Right cardiac atrium (tissue), 5 donors: Measurements from ENCODE around the gene MRPL12. TPM values are rescaled to one million over a fixed set of nuclear protein-coding genes. Genes with fewer than 3 reads are reported as not detected.
A peak's percentile ranks its signal among the peaks of the same experiment; 100 is the strongest.

ENCODE experiments used
- ATAC-seq, 2 donors: fragments of 200-7000 bp; cut with Tn5 transposase; one replicate each; pipeline versions ENCODE4 v1.8.0 to v1.9.1; 2020; ENCODE audit warnings: moderate library complexity in 2 of 2, mild to moderate bottlenecking in 1 of 2
- DNase-seq, 3 donors: peaks; one replicate each; pipeline ENCODE4 v3.0.0-alpha.2; 2020
- H3K27ac ChIP-seq: one replicate; pipeline ENCODE4 v1.5.1; 2013; ENCODE audit warnings: mild to moderate bottlenecking, low read length, control low read depth, moderate library complexity
- H3K27me3 ChIP-seq: one replicate; pipeline ENCODE4 v1.6.1; 2013; ENCODE audit not compliant: control insufficient read depth, insufficient read depth
- H3K4me1 ChIP-seq: one replicate; pipeline ENCODE4 v1.6.1; 2013; ENCODE audit warnings: low read length; ENCODE audit not compliant: control insufficient read depth, insufficient read depth
- H3K4me3 ChIP-seq: one replicate; pipeline ENCODE4 v1.5.1; 2013; ENCODE audit warnings: low read length, control low read depth
- H3K9me3 ChIP-seq: one replicate; pipeline ENCODE4 v1.6.1; 2013; ENCODE audit warnings: low read length; ENCODE audit not compliant: control insufficient read depth
- WGBS: extraction: QIAGEN DNeasy Blood & Tissue Kit; methylation state at CpG from one replicate; pipeline ENCODE4 v1.1.7; 2013; 5-methylcytosine and 5-hydroxymethylcytosine counted together
- intact Hi-C, 4 donors: fragments of 100-400 bp; cut with DNase I; formaldehyde crosslinking; loops; one replicate each; pipeline versions ENCODE4 v1.11.0 to v1.14.0; 2022 to 2023
- polyA plus RNA-seq: library from polyadenylated mRNA; stranded (reverse); fragments of 200-250 nt; gene quantifications from one replicate; pipeline ENCODE4 v1.2.3, GENCODE V29; 2013
- total RNA-seq, 4 donors: library from RNA; stranded (reverse); fragmentation: NEBNext Ultra II Directional; extraction: Animal tissue kit (Norgen Biotek cat#: 25700); gene quantifications; one replicate each; pipeline ENCODE4 v1.2.1, GENCODE V29; 2021
- donor health status: healthy with polysubstance abuse.
- donor health status: DM: no; HTN: yes; CAD: no.
- donor health status: DM: no; HTN: no; CAD: no.
- donor health status: DM: no; HTN: yes; CAD: no; lungs with severe emphysema.
- donor health status: DM: yes; HTN: yes; CAD: no.

The MRPL12 gene
- total and polyA plus RNA-seq, 5 donors: 83.3 to 310 (median 122) TPM

DNA sequence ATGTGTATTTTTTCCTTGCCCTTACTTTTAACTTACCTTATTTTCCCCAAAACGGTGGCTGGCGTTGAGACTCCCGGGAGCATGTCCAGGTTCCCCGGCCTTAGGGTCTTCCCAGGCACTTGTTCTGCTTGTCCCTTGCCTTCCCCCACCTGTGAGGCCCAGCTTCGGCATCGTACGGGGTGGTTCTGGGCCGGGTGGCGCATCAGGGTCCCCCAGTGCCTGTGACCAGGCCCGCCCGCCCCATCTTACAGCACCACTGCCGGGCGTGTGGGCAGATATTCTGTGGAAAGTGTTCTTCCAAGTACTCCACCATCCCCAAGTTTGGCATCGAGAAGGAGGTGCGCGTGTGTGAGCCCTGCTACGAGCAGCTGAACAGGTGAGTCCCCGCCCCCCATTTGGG lies 12.0 kb upstream of the MRPL12 start:
- H3K4me1 ChIP-seq: no peaks in the 10 kb centered on the region
- 92% methylated on average over 18 of the region's 18 CpGs for WGBS
- no peak overlapping the region for H3K27ac ChIP-seq
- ATAC-seq (no peak), DNase-seq (no peak)
- no peaks in the 10 kb centered on the region for H3K9me3 ChIP-seq
- no peaks in the 10 kb centered on the region for H3K27me3 ChIP-seq
- no peak overlapping the region for H3K4me3 ChIP-seq
- intact Hi-C loops: no loop called here

DNA sequence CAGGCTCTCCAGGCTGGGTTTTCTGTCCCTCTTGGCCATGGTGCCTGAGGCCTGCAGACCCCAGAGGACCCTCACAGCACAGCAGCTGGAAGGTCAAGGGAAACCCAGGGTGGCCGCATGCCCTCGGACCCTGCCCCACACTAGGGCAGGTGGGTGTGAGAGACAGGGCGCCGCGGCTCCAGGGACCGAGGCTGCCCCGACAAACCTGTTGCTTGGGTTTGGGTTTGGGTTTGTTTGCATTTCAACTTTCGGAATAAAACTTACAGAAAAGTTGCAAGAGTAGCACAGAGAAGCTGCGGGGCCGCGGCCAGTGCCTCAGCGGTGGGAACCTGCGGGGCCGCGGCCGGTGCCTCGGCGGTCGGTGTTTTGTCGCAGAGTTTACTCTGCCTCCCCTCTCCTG lies 11.6 kb upstream of the MRPL12 start:
- intact Hi-C loops: no loop called here
- Histone ChIP-seq H3K27ac (no peak overlapping the region), H3K4me1 (no peaks in the 10 kb centered on the region), H3K9me3 (no peaks in the 10 kb centered on the region), H3K27me3 (no peaks in the 10 kb centered on the region), H3K4me3 (no peak overlapping the region)
- no peak for ATAC-seq
- 97% methylated on average over 20 of the region's 20 CpGs for WGBS
- no peak for DNase-seq

DNA sequence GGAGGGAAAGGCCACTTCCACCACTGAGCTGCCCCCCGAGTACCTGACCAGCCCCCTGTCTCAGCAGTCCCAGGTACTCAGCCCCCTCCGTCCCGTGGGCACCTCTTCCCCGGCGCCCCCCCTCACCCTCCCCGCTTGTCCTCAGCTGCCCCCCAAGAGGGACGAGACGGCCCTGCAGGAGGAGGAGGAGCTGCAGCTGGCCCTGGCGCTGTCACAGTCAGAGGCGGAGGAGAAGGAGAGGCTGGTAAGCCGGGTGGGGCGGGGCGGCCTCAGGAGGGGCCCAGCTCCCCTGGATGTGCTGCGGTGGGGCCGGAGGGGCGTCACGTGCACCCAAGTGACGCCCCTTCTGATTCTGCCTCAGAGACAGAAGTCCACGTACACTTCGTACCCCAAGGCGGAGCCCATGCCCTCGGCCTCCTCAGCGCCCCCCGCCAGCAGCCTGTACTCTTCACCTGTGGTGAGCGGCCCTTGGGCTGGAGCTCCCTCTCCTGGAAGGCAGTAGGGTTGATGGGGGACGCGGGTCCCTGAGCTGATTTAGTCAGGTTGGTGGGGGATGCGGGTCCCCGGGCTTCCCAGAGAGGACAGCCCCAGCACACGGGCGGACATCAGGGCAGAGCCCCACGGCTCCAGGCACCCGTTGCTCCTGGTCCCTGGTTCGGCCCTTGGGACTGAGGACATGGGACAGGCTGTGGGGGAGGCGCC lies 9.5 kb upstream of the MRPL12 start:
- Histone ChIP-seq H3K4me3 (no peak overlapping the region), H3K27me3 (no peaks in the 10 kb centered on the region), H3K27ac (no peak overlapping the region), H3K4me1 (peaks cover 2% of the 10 kb centered on the region), H3K9me3 (no peaks in the 10 kb centered on the region)
- DNase-seq (no peak), ATAC-seq (no peak)
- 85% methylated on average over 35 of the region's 35 CpGs for WGBS
- intact Hi-C loops: no loop called here

DNA sequence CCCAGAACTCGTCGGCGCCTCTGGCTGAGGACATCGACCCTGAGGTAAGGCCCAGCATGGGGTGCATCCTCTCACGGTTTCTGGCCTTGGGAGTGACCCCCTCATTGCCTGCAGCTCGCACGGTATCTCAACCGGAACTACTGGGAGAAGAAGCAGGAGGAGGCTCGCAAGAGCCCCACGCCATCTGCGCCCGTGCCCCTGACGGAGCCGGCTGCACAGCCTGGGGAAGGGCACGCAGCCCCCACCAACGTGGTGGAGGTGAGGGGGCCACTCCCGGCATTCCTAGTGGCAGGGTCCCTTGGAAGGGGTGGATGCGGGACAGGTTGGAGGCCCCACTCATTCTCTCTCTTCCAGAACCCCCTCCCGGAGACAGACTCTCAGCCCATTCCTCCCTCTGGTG lies 8.4 kb upstream of the MRPL12 start:
- Histone ChIP-seq H3K9me3 (no peaks in the 10 kb centered on the region), H3K4me1 (peaks cover 2% of the 10 kb centered on the region), H3K27ac (no peak overlapping the region), H3K4me3 (no peak overlapping the region), H3K27me3 (no peaks in the 10 kb centered on the region)
- DNase-seq (no peak), ATAC-seq (no peak)
- intact Hi-C loops: no loop called here
- 94% methylated on average over 19 of the region's 19 CpGs for WGBS

DNA sequence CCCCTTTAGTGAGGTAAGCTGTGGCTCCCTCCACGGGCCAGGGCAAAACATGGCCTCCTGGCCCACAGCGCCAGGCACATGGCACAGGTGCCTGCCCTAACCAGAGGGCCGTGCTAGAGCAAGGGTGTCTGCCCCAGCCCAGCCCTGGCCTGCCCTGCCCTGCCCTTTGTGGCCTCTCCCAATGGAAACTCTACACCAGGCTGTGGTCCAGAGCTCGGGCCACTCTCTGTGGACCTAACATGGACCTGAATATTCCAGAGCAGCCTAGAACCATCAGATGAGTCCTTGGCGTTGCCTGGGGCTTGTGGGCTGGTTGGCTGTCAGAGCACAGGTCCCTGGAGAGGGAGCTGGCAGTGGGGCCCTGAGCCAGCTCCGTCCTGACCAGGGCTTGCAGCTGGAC lies 8.0 kb upstream of the MRPL12 start:
- H3K27ac ChIP-seq: no peak overlapping the region
- no peak overlapping the region for H3K4me3 ChIP-seq
- 80% methylated on average over 6 of the region's 6 CpGs for WGBS
- no peak for ATAC-seq
- peaks cover 2% of the 10 kb centered on the region for H3K4me1 ChIP-seq
- DNase-seq: no peak
- no peaks in the 10 kb centered on the region for H3K9me3 ChIP-seq
- no peaks in the 10 kb centered on the region for H3K27me3 ChIP-seq
- intact Hi-C loops: no loop called here

DNA sequence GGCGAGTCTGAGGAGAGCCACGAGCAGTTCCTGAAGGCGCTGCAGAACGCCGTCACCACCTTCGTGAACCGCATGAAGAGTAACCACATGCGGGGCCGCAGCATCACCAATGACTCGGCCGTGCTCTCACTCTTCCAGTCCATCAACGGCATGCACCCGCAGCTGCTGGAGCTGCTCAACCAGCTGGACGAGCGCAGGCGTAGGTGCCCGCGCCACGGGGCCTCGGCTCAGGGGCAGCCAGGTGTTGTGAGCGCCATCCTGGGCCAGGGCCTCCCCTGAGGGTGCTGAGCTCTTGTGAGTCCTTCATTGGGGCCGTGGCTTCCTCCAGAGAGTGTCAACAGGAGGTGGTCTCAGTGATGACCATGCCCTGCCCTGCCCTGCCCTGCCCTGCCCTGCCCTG lies 7.4 kb upstream of the MRPL12 start:
- no peak overlapping the region for H3K27ac ChIP-seq
- WGBS: 91% methylated on average over 22 of the region's 22 CpGs
- H3K4me1 ChIP-seq: peaks cover 2% of the 10 kb centered on the region
- no peaks in the 10 kb centered on the region for H3K27me3 ChIP-seq
- intact Hi-C loops: no loop called here
- ATAC-seq: peak in 1 of 2 donors; percentile 3
- no peaks in the 10 kb centered on the region for H3K9me3 ChIP-seq
- H3K4me3 ChIP-seq: no peak overlapping the region
- no peak for DNase-seq

DNA sequence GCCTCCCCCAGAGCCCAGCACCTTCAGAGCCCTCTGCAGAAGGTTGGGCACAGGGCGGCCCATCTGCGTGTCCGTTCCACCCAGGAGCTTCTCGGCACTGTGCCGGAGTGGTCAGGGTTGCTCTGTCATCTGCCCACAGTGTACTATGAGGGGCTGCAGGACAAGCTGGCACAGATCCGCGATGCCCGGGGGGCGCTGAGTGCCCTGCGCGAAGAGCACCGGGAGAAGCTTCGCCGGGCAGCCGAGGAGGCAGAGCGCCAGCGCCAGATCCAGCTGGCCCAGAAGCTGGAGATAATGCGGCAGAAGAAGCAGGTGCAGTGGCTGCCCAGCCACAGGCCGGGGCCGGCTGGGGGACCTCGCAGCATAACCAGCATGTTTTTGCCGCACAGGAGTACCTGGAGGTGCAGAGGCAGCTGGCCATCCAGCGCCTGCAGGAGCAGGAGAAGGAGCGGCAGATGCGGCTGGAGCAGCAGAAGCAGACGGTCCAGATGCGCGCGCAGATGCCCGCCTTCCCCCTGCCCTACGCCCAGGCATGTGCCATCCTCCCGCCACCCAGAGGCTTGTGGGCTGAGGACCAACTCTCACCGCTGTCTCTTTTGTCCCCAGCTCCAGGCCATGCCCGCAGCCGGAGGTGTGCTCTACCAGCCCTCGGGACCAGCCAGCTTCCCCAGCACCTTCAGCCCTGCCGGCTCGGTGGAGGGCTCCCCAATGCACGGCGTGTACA lies 6.8 kb upstream of the MRPL12 start:
- H3K27me3 ChIP-seq: no peaks in the 10 kb centered on the region
- intact Hi-C loops: no loop called here
- 88% methylated on average over 40 of the region's 40 CpGs for WGBS
- no peak for DNase-seq
- no peaks in the 10 kb centered on the region for H3K9me3 ChIP-seq
- no peak overlapping the region for H3K4me3 ChIP-seq
- no peak overlapping the region for H3K27ac ChIP-seq
- ATAC-seq: peak in 1 of 2 donors; percentile 5
- peaks cover 2% of the 10 kb centered on the region for H3K4me1 ChIP-seq

DNA sequence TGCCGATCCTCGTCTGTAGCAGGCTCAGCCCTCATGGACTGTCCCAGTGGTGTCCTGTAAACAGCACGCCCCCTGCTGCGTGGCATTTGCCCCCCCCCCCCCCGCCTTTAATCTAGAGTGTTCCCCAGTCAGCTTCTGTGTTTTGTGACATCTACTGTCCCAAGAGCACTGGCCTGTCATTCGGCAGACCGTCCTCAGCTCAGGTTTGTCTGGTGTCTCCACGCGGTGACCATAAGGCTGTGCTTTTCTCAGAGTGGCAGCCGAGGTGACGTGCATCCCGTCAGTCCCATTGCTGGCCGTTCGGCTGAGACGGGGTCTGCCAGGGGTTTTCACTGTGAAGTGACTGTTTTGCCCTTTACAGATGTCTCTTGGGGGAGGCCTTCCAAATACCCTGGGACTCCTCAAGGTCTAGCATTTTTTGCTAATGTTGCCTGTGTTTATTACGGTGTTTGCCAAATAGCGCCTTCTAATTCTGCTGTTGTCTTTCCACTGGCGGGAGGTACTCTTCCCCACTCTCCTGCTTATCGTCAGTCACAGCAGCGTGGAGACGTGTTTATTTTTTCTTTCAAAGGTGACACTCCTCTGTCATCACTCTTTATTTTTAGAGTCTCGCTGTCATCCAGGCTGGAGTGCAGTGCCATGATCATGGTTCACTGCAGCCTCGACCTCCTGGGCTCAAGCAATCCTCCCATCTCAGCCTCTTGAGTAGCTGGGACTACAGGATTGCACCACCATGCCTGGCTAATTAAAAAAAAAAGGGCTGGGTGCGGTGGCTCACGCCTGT lies 5.7 kb upstream of the MRPL12 start:
- no peaks in the 10 kb centered on the region for H3K27me3 ChIP-seq
- no peaks in the 10 kb centered on the region for H3K9me3 ChIP-seq
- ATAC-seq (peak in 1 of 2 donors; percentile 1), DNase-seq (peak in 1 of 3 donors; percentile 48)
- intact Hi-C loops: no loop called here
- peak overlapping the region; percentile 69 for H3K27ac ChIP-seq
- H3K4me3 ChIP-seq: no peak overlapping the region
- 65% methylated on average over 25 of the region's 25 CpGs for WGBS
- H3K4me1 ChIP-seq: peaks cover 4% of the 10 kb centered on the region

DNA sequence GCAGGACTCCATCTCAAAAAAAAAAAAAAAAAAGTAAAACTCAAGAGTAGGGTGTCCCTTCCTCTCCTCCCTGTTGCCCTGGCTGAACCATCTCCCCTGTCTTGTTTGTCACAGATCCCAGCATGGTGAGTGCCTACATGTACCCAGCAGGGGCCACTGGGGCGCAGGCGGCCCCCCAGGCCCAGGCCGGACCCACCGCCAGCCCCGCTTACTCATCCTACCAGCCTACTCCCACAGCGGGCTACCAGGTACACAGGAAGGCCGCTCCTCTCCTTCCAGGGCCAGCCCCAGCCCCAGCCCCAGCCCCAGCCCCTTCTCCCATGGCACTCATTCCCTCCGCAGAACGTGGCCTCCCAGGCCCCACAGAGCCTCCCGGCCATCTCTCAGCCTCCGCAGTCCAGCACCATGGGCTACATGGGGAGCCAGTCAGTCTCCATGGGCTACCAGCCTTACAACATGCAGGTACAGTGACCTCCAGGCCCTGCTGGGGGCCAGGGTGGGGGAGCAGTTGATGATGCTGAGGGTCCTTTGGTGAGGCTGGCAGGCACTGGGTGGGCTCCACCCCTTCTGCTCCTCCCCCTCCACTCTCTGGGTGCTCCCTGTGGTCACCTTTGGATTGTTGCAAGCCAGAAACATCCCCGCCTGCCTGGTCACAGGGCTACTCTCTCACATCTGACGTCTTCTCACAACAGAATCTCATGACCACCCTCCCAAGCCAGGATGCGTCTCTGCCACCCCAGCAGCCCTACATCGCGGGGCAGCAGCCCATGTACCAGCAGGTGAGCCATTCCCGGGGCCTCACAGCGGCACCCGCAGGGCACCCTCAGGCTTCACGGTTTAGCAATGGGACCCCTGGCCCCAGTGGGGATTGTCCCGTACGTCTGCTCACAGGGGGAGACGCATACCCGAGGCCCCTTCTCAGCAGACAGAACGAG lies 2.5 kb upstream of the MRPL12 start:
- Histone ChIP-seq H3K4me3 (no peak overlapping the region), H3K9me3 (no peaks in the 10 kb centered on the region), H3K4me1 (peaks cover 7% of the 10 kb centered on the region), H3K27me3 (no peaks in the 10 kb centered on the region), H3K27ac (no peak overlapping the region)
- WGBS: 82% methylated on average over 25 of the region's 25 CpGs
- DNase-seq (peak in 2 of 3 donors; percentile 51), ATAC-seq (no peak)
- intact Hi-C loops: no loop called here

DNA sequence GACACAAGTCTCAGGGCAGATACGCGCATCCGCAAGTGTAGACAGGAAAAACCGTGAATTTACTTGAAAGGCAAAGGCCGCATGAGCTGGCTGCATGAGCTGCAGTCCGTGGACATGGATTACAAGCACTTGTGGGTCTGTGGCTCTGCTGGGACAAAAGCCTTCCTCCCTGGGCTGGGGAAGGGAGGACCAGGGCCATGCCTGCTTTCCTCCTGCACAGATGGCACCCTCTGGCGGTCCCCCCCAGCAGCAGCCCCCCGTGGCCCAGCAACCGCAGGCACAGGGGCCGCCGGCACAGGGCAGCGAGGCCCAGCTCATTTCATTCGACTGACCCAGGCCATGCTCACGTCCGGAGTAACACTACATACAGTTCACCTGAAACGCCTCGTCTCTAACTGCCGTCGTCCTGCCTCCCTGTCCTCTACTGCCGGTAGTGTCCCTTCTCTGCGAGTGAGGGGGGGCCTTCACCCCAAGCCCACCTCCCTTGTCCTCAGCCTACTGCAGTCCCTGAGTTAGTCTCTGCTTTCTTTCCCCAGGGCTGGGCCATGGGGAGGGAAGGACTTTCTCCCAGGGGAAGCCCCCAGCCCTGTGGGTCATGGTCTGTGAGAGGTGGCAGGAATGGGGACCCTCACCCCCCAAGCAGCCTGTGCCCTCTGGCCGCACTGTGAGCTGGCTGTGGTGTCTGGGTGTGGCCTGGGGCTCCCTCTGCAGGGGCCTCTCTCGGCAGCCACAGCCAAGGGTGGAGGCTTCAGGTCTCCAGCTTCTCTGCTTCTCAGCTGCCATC lies 1.7 kb upstream of the MRPL12 start:
- intact Hi-C loops: no loop called here
- H3K9me3 ChIP-seq: no peaks in the 10 kb centered on the region
- no peak overlapping the region for H3K4me3 ChIP-seq
- peaks cover 7% of the 10 kb centered on the region for H3K4me1 ChIP-seq
- ATAC-seq (no peak), DNase-seq (peak in 2 of 3 donors; percentile 45 to 60)
- WGBS: 72% methylated on average over 23 of the region's 23 CpGs
- no peaks in the 10 kb centered on the region for H3K27me3 ChIP-seq
- peak overlapping the region; percentile 12 for H3K27ac ChIP-seq
